Measurements from ENCODE around the gene ANKRD36C.
"Not testable (repeated sequence)": the region's sequence is repeated elsewhere in the genome, so short reads cannot be mapped to it uniquely, and the experiment has no call there.

ANKRD36C gene

DNA sequence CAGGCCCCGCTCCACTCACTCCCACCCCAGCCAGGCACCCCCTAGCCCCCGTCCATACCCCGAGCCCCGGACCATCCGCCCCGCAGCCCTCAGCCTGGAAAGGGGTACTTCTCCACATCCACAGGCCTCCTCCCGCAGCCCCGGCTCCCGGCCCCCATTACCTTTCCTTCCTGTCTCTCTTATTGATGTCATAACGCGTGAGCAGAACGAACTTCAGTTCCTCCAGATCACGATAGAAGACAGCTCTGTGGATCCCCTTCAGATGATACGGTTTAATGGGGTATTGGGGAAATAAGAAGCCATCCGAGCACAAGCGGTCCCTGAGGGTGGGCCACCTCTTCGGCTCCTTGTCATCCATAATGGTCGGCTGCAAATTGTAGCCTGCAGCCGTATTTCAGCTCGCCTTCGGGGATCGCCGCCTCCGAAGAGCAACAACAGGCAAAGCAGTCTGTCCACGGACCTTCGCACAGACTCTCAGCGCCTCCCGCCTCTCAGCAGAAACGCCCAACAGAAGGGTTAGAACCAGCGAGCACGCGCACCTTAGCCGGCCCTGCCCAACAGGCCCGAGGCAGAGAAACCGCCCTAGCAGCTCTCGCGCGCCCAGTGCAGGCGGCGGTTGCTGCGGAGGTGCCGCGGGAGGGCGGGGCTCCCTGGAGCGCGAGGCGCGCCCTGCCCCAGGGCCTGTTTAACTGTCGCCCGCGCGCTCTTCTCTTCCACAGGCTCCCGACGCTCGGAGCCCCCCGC lies at the start of gene ANKRD36C:
ANKRD36C (minus strand) TSS at position 474 of the 744 bp plus-strand sequence; CDS start at position 358, 116 bp downstream.
- peak; percentile 56 for DNase-seq

DNA sequence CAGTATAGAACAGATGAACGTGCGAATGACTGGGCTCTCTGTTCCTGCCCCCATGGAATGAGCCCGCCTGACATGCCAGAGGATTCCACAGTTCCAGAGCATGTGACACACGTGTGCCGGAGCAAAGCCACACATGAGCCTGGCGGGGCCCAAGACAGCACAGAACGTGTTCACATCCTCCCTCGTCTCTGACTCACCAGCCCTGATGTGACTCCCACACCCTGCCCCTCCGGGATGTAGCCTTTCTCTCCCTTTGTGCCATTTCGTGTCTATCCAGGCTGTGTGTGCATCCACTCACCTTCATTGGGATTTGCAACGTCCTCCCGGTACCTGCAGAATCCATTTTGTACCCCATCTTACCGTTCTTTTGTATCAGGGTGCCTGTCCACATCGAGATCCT lies 43.9 kb upstream of the ANKRD36C start:
- DNase-seq, result not testable (repeated sequence)

DNA sequence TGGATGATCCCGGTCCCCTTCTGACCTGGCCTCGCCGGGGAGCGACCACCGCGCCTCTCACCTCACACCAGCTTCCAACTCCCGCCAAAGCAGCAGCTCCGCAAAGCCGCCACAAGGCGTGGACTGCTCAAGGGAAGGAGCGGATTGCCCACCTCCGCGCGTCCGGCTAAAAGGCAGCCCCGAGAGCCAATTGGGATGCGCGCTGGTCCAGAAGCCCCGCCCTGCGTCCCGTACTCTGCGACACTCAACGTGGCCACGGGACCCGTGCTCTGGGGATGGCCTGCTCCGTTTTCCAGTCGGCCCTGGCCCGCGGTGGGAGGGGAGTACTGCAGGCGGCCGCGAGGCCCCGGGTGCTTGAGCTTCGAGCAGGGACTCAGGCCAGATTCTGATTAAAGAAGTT lies 43.2 kb upstream of the ANKRD36C start, which contains the start of gene GPAT2:
GPAT2 (minus strand) TSS at position 125 of the 400 bp plus-strand sequence. CDS start 2,557 bp downstream, outside the sequence.
- DNase-seq, result not testable (repeated sequence)

DNA sequence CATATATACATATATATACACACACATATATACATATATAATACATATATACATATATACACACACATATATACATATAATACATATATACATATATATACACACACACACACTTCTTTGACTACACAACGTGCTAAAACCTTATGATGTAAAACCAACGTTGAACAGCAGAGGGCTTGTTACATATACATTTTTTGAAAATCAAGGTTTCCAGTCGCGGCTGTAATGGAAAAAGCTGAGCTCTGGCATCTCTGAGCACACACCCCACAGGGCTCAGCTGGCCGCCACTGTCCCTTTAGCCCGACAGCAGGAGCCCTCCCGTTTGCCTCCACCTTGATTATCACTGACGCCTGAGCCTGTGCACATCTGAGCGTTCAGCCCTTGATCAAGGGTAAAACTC lies 42.4 kb upstream of the ANKRD36C start:
- DNase-seq, result not testable (repeated sequence)

DNA sequence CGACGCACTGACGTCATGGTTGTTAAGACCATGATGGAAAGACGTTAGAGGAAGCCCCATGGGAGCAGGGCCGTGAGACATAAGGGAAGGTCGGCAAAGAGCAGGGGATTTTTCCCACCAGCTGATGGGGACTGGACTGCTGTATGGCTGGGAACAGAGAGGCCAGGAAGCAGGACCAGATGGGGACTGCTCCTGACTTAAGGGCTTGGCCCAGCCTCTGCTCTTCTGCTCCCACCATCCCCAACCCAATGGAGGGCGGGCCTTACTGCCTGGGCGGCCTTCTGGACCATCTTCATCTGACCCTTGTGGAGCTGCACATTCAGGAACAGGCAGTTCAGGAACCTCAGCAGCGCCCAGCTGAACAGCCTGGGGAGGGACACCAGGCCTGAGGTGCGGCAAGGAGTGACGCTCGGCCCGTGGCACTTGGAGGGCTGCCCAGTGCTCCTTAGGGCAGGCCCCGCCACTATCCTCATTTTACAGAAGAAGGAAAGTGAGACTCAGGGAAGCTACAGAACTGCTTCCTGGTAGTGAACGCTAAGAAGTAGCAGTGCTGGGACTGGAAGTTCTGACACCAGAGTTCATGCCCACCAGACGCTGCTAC lies 36.2 kb upstream of the ANKRD36C start:
- not testable (repeated sequence) for DNase-seq

DNA sequence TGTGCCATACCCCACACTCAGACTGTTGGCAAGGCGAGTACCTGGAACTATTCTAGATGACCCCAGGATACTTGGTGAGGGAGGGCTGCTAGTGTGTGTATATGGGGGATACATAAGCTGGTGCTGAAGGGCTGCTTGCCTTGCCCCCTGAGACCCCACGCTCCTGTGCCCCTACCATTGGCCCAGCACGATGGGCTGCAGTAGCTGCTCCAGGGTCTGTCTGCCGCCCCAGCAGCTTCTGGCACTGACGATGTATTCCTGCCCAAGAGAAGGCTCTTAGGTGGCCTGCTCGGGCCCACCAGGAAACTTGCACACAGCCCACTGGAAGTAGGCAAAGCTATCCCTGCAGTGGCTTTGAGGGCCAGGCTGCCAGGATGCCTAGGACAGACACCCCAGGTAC lies 34.1 kb upstream of the ANKRD36C start:
- not testable (repeated sequence) for DNase-seq

DNA sequence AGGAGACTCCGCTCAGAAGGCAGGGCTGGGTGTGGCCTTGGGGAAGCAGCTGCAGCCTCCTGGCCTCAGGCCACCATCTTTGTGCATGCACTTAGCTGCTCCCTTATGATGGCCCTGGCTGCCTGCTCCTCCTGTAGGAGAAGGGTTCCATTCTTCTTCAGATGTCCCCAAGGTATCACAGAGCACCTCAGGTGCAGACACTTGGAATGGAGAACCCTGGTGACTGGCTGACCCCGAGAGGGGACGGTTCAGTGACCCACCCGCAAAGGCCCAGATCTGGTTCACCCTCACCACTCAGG lies 33.5 kb upstream of the ANKRD36C start:
- peak; percentile 48 for DNase-seq

DNA sequence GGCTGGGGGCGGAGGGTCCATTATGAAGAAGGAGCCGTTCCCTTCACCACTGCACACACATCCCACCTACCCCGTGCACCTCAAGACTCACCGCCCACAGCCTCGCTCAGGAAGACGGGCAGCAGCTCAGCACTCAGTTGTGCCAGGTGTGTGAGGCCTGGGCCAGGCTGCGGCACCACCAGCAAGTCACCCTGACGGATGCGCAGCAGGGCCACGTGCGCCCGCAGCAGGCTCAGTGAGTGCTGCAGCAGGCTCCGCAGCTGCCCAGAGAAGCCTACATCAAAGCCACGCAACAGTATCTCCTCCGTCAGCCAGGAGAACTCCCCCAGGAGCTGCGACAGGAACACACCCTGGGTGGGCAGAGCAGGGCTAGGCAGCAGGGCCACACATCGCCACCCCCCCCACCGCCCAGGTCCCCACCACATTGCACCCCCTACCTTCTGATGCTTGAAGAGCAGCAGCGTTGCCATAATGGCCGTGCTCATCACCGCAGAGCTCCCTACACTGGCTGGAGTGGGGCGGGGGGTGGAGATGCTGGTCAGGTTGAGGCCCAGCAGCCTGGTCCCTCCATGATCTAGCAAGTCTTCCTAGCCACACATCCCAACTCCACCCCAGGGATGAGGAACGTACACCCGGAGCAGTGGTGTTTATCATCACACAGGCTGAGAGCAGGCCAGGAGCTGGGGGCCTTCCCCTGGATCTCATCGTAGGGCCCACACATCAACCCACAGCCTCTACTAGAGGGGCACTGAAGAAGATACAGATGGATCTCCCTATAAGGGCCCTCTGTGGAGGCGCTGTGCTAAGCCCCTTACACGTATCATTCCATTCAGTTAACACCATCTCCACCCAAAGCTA lies 32.9 kb upstream of the ANKRD36C start:
- no peak for DNase-seq

DNA sequence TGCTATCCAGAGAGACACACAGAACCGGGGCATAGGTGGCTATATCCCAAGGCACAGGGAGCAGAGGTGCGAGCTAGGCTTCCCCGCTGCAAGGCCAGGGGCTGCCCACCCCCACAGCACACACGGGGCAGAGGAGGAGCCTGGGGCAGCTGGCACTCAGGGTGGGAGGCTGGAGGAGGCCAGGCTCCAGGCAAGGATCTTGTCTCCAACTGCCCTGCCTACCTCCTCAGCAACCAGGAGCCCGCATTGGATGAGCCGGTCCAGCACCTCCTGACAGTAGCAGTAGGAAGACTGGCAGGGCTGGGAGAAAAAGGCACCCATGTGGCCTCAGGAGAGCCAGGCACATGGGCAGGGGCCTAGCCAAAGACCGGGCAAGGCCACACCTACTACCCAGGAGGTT lies 32.1 kb upstream of the ANKRD36C start:
- DNase-seq, result not testable (repeated sequence)

DNA sequence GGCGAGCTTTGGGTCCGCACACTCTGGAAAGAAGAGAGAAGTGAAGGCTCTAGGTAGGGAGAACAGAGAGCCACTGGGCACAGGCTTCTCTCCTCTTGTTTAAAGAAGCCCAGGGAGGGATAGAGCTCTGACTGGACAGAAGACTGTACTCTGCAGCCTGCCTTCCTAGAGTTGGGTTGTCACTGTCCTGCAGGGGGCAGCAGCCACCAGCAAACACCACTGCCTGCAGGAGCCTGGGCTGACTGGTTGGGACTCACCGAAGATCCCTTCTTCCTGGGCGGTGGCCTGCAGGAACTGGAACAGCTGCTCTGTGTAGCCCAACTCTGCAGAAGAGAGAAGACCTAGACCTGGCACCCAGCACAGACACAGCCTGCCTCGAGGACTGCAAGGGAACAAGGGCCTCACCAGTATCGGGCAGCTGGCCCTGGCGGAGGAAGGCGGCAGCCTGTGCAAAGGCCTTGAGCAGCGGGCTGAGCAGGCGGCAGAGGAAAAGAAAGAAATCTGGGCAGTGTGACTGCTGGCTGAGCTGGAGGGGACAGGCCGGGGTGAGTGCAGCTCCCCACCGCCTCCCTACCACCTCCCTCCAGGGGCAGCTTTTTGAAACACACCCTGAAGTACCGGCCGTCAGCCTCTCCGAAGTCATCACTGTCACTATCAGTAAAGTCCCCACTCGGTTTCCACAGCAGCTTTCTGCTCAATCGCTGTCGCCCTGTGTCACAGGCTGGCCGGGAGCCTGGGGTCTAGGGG lies 31.2 kb upstream of the ANKRD36C start:
- DNase-seq, result peak; percentile 88

DNA sequence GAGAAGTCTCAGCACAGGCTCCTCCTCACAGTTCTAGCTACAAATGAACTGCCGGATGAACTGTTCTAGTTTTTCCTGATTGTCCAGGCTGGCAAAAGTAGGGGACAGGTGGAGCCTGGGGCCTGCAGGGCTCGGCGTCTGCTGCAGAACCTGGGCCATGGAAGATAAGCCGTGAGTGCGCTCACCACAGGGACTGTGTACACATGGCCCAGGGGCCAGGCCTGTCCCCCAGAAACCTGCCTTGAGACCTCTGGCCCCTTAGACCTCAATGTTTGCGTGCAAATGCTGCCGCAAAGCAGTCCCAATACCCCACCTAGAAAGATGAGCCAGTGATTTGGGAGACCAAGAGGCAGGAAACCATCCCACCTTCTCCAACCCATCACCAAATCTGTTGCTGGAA lies 30.5 kb upstream of the ANKRD36C start:
- DNase-seq, result not testable (repeated sequence)

DNA sequence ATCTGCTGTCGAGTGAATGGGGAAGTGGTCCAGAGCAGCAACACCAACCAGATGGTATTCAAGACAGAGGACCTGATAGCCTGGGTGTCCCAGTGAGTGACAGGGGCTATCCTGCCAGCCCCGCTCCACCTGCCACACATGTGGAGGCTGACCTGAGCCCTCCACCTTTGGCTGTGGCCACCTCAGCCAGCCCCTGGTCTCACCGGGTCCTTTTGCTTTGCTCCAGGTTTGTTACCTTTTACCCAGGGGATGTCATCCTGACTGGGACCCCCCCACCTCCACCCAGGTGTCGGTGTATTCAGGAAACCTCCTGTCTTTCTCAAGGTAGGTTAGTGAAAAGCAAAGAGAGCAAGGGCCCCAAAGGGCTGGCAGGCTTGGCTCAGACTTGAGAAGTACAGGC lies 29.5 kb upstream of the ANKRD36C start:
- not testable (repeated sequence) for DNase-seq

DNA sequence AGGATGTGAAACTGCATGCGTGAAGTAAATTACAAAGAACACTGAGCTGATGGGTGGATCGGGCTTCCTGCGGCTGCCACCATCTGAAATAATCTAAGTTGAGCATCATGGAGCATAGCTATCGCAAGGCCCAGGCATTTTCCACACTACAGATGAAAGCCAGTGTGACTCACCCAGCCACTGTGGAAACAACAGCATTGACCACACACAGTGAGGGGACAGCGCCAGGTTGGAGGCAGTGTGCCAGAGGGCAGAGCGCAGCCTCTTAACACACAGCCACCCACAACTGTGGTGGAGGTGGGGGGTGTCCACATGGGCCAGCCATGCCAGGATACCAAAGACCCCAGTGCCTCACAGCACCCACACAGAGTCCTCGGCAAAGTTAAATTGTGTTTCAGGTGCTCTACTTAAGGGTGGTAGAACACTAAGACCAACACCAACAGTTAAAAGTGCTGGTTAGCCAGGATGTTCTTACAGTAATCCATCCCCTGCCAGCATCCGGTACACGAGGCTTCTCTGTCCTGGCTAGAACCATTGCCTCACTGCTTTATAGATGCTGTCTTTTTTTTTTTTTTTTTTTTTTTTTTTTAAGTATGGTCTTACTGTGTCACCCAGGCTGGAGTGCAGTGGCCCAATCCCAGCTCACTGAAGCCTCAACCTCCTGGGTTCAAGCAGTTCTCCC lies 28.4 kb upstream of the ANKRD36C start:
- DNase-seq, result not testable (repeated sequence)

DNA sequence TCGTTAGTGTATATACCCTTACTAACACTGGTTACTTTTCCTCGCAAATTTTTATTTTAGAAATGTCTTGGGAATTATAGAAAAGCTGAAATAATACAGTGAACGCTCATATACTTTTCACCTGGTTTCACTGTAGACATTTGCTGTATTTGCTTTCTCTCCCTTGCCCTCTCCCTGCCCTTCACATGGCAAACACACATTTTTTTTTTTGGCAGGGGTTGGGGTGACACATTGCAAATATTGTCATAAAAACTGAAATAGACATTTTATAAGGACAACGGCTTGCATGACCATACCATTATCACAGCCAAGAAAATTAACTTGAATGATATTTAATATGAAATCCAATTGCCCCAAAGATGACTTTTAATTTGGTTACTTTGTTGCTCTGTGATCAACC lies 24.7 kb upstream of the ANKRD36C start:
- DNase-seq, result not testable (repeated sequence)

DNA sequence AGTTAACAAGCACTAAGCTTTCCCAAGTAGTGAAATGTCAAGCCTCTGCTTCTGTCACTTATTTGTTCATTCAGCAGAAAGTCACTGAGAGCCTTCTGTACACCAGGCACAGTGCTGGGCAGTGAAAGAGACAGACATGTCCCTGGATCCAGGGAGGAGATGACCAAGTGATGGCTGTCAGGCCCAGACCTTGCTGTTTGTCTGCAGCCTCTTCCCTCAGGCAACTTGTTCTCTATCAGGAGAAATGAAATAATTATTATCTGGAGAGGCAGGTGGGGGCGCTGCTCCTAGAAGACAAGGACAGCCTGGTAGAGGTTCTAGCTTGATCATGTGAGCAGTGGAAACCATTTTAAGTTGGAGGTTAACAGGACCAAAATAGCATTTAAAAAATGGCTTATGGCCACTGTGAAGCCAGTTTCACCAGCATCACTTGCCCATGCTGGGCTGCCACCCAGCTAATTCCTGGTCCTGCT lies 21.2 kb upstream of the ANKRD36C start:
- DNase-seq, result not testable (repeated sequence)

DNA sequence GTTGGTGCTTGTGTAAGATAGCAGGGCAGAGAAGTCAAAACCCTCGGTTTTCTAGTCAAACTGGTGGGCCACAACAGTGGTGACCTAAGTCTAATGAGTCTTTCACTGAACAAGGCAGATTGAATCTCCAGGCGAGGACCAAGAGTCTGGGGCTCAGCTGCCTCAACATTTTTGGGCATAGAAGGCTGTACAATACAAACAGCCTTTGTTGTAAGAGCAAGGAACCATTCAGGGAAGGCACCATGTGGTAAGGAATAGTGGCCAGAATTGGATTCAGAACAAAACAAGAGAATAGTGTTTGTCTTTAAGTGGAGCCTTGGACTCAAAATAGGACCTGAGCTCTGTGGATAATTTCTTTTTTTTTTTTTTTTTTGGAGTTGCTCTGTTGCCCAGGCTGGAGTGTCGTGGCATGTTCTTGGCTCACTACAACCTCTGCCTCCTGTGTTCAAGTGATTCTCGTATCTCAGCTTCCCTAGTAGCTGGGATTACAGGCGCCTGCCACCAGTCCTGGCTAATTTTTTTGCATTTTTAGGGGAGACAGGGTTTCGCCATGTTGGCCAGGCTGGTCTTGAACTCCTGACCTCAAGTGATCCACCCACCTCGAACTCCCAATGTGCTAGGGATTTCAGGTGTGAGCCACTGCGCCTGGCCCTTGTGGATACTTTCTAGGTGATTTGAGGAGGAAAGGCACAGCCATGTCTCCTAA lies 20.6 kb upstream of the ANKRD36C start:
- DNase-seq, result not testable (repeated sequence)

DNA sequence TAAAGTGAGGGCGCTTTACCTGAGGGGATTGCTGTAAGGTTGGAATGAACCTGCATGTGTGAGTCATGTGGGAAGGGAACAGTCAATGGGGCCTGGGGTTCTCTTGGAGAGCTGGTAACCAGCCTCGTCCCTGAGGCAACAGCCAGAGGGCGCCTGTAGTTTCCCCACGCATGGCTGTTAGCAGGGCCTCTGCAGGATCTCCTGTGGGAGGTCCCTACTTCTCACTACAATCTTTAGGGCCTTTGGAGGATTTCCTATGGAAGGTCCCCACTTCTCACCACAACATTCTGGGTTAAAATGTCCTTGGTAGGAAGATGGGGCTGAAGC lies 19.5 kb upstream of the ANKRD36C start:
- not testable (repeated sequence) for DNase-seq

DNA sequence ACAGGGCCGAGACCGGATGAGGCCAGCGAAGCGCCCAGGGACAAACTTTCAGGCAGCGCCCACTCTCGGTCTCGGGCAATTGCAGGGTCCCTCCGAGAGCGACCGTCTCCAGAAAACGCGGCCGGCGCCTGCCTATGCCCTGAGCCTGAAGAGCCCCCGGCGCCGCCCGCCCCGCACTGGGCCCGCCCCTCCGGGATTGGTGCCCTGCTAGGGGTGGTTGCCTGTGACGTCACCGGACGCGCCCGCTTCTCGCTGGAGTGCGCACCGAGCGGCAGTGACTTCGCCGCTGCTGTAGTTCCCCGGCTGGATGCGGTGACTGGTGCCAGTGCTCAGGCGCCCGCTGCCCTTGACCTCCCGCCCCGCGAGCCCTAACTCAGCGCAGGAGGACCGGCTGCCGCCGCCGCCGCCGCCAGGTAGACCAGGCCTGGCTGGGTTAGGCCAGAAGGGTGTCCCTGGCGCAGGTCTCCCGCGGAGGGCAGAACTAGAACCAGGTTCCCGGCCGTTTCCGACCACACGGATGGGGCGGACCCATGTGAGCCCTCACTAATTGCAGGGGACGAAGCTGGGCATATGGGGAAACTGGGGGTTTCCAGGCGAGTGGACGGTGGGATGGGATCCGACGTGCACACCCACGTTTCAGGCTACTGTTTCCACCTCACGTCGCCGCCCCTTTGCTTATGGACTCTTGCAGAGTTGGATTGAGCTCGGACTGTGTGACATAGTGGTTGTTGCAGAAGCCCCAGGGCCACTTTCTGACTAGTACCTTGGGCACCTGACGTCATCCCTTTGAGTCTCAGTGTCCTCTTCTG lies 18.9 kb upstream of the ANKRD36C start:
- peak; percentile 94 for DNase-seq

DNA sequence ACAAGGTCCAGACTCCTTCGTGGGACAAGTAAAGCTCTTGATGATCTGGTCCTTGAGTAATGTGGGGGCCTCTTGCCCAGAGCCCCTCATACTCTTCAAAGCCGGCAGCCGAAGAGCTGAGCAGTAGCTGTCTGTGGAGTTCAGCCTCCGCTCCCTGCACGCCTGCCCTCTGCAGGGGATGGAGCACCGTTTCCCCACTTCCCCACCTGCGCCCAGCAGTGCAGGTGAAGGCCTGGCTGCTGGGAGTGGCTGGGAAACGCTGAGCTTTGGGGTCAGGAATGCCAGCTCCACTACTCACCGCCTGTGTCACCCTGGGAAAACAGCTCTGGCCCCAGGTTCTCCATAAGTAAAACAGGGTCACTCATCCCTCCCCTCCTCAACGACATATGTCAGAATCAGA lies 18.2 kb upstream of the ANKRD36C start:
- not testable (repeated sequence) for DNase-seq

DNA sequence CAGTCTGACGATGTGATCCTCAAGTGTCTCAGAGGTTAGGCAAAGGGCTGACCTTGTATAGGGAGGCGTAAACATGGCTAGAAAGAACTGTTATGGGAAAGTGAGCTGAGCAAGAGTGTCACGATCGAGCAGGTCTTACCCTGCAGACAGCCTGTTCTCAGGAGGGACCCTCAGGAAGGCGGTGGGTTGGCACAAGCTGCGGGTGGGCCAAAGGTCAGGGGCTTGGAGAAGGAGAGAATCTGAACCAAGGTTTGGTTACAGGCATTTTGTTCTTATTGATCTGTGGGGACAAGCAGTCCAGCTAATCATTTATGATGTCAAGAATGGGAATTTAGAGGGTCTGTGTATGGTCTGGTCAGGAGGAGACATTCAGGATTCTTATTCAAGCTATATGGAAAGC lies 16.4 kb upstream of the ANKRD36C start:
- DNase-seq, result not testable (repeated sequence)

DNA sequence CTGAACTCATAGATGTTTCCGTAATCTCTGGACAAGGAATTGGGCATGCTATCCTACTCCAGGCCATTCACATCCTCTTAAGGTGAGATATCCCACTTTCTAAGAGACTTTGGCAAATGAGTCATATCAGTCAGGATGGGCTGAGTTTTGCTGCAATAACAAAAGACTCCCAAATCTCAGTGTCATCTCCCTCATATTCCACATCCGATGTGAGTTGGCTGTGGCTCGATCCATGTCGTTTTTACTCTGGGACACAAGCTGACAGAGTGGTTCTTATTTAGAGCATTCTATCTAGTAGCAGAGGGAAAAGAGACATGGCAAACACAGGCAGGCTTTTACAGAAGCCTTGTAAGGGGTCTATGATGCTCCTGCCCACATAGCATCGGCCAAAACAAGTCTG lies 14.6 kb upstream of the ANKRD36C start:
- not testable (repeated sequence) for DNase-seq
